H9 (cell line): Measurements from ENCODE around the gene BRD8. TPM values are rescaled to one million over a fixed set of nuclear protein-coding genes. Genes with fewer than 3 reads are reported as not detected.

Experiments used
- DNase-seq: peaks from one replicate; pipeline ENCODE4 v3.0.0-alpha.2; 2017
- H2AFZ ChIP-seq: one replicate; pipeline ENCODE4 v1.6.1; 2013; ENCODE audit warnings: mild to moderate bottlenecking, low read length, control low read depth, moderate library complexity
- H2AK5ac ChIP-seq: 2 replicates; pipeline ENCODE4 v1.6.1; 2013; ENCODE audit warnings: low read length, control low read depth, mixed read lengths; ENCODE audit not compliant: insufficient read length
- H2BK120ac ChIP-seq: one replicate; pipeline ENCODE4 v1.6.1; 2013; ENCODE audit warnings: low read depth, mild to moderate bottlenecking, low read length, control low read depth, inconsistent platforms; ENCODE audit not compliant: poor library complexity, severe bottlenecking
- H2BK12ac ChIP-seq: 2 replicates; pipeline ENCODE4 v1.6.1; 2013; ENCODE audit warnings: low read length, control low read depth, mixed read lengths, low read depth; ENCODE audit not compliant: insufficient read length
- H2BK15ac ChIP-seq: 2 replicates; pipeline ENCODE4 v1.6.1; 2013; ENCODE audit warnings: low read depth, low read length, control low read depth
- H2BK20ac ChIP-seq: one replicate; pipeline ENCODE4 v1.6.1; 2013; ENCODE audit warnings: low read depth, mild to moderate bottlenecking, low read length, control low read depth, inconsistent platforms; ENCODE audit not compliant: poor library complexity, severe bottlenecking
- H2BK5ac ChIP-seq: 2 replicates; pipeline ENCODE4 v1.6.1; 2013; ENCODE audit warnings: low read length, control low read depth, mixed read lengths; ENCODE audit not compliant: insufficient read length
- H3K14ac ChIP-seq: 2 replicates; pipeline ENCODE4 v1.6.1; 2013; ENCODE audit warnings: low read length, control low read depth; ENCODE audit not compliant: insufficient read depth
- H3K18ac ChIP-seq: 2 replicates; pipeline ENCODE4 v1.6.1; 2013; ENCODE audit warnings: low read depth, mild to moderate bottlenecking, mixed read lengths, low read length, control low read depth; ENCODE audit not compliant: insufficient read length
- H3K23ac ChIP-seq: 2 replicates; pipeline ENCODE4 v1.6.1; 2013; ENCODE audit warnings: low read length, control low read depth, mixed read lengths, low read depth; ENCODE audit not compliant: insufficient read length
- H3K23me2 ChIP-seq: 2 replicates; pipeline ENCODE4 v1.6.1; 2013; ENCODE audit warnings: low read depth, mild to moderate bottlenecking, mixed read lengths, low read length, control low read depth; ENCODE audit not compliant: insufficient read length, poor library complexity, severe bottlenecking
- H3K27ac ChIP-seq: 2 replicates; pipeline ENCODE4 v1.5.1; 2013; ENCODE audit warnings: low read length, control low read depth, mixed read lengths, low read depth; ENCODE audit not compliant: insufficient read length
- H3K27me3 ChIP-seq: 2 replicates; pipeline ENCODE4 v1.6.1; 2013; ENCODE audit warnings: low read length, control low read depth, inconsistent platforms; ENCODE audit not compliant: insufficient read depth
- H3K4ac ChIP-seq: 2 replicates; pipeline ENCODE4 v1.6.1; 2013; ENCODE audit warnings: low read depth, mild to moderate bottlenecking, control low read depth, inconsistent platforms, low read length, moderate library complexity
- H3K4me1 ChIP-seq: 2 replicates; pipeline ENCODE4 v1.6.1; 2013; ENCODE audit warnings: low read length, control low read depth, inconsistent platforms; ENCODE audit not compliant: insufficient read depth
- H3K4me2 ChIP-seq: 2 replicates; pipeline ENCODE4 v1.6.1; 2013; ENCODE audit warnings: low read length, control low read depth, mixed read lengths; ENCODE audit not compliant: insufficient read length, insufficient read depth
- H3K56ac ChIP-seq: 2 replicates; pipeline ENCODE4 v1.6.1; 2013; ENCODE audit warnings: low read depth, mild to moderate bottlenecking, mixed read lengths, low read length, control low read depth; ENCODE audit not compliant: insufficient read length
- H3K79me1 ChIP-seq: 2 replicates; pipeline ENCODE4 v1.6.1; 2013; ENCODE audit warnings: low read depth, mild to moderate bottlenecking, moderate library complexity, low read length, control low read depth, inconsistent platforms; ENCODE audit not compliant: insufficient read depth, poor library complexity, severe bottlenecking
- H3K79me2 ChIP-seq: 2 replicates; pipeline ENCODE4 v1.6.1; 2013; ENCODE audit warnings: low read length, control low read depth, inconsistent platforms; ENCODE audit not compliant: insufficient read depth
- H3K9ac ChIP-seq: 2 replicates; pipeline ENCODE4 v1.6.1; 2013; ENCODE audit warnings: low read length, control low read depth, mixed read lengths; ENCODE audit not compliant: insufficient read length; ENCODE audit errors: extremely low read depth
- H3K9me3 ChIP-seq: one replicate; pipeline ENCODE4 v1.6.1; 2013; ENCODE audit warnings: low read depth, low read length, inconsistent platforms; ENCODE audit not compliant: control insufficient read depth
- H3T11ph ChIP-seq: one replicate; pipeline ENCODE4 v1.6.1; 2013; ENCODE audit warnings: mild to moderate bottlenecking, low read length, control low read depth, inconsistent platforms
- H4K20me1 ChIP-seq: one replicate; pipeline ENCODE4 v1.6.1; 2013; ENCODE audit not compliant: control insufficient read depth, insufficient read length, insufficient read depth
- H4K5ac ChIP-seq: 2 replicates; pipeline ENCODE4 v1.6.1; 2013; ENCODE audit warnings: low read depth, mild to moderate bottlenecking, mixed read lengths, low read length, control low read depth; ENCODE audit not compliant: insufficient read length
- H4K8ac ChIP-seq: replicated peaks from 2 replicates; pipeline ENCODE4 v1.6.1; 2013; ENCODE audit warnings: low read length, control low read depth, mixed read lengths, low read depth; ENCODE audit not compliant: insufficient read length
- H4K91ac ChIP-seq: 2 replicates; pipeline ENCODE4 v1.6.1; 2013; ENCODE audit warnings: low read depth, mild to moderate bottlenecking, moderate library complexity, mixed read lengths, low read length, control low read depth; ENCODE audit not compliant: insufficient read length
- H3K27ac Mint-ChIP-seq, 3 experiments: 2 replicates in 2 of 3; 3 replicates in 1 of 3; pipeline ENCODE4 v1.8.0; 2020 to 2021; ENCODE audit warnings: mixed read lengths in 3 of 3, mild to moderate bottlenecking in 1 of 3, moderate library complexity in 1 of 3
- H3K27me3 Mint-ChIP-seq: 2 replicates; pipeline ENCODE4 v1.8.0; 2021; ENCODE audit warnings: low read depth, mild to moderate bottlenecking, moderate library complexity, mixed read lengths
- H3K36me3 Mint-ChIP-seq, 3 experiments: 2 replicates in 2 of 3; 3 replicates in 1 of 3; pipeline ENCODE4 v1.8.0; 2020 to 2021; ENCODE audit warnings: low read depth in 3 of 3, mixed read lengths in 3 of 3; ENCODE audit not compliant: insufficient read depth in 1 of 3
- H3K4me1 Mint-ChIP-seq, 2 experiments: 2 replicates each; pipeline ENCODE4 v1.8.0; 2020; ENCODE audit warnings: mixed read lengths in 2 of 2
- H3K4me3 Mint-ChIP-seq, 2 experiments: 2 replicates in 1 of 2; 3 replicates in 1 of 2; pipeline ENCODE4 v1.8.0; 2020 to 2021; ENCODE audit warnings: mild to moderate bottlenecking in 2 of 2, mixed read lengths in 2 of 2, moderate library complexity in 1 of 2
- H3K9me3 Mint-ChIP-seq, 2 experiments: 2 replicates in 1 of 2; 3 replicates in 1 of 2; pipeline ENCODE4 v1.8.0; 2020; ENCODE audit warnings: mild to moderate bottlenecking in 2 of 2, mixed read lengths in 2 of 2, moderate library complexity in 1 of 2
- WGBS: extraction: QIAGEN DNeasy Blood & Tissue Kit; methylation state at CpG from one replicate; pipeline ENCODE4 v1.1.7; 2013; ENCODE audit warnings: missing lambda C conversion rate, low lambda C conversion rate, mixed read lengths; ENCODE audit not compliant: insufficient read length; ENCODE audit errors: extremely low coverage; 5-methylcytosine and 5-hydroxymethylcytosine counted together
- total RNA-seq: library from RNA; stranded (reverse); gene quantifications from 2 replicates; pipeline ENCODE4 v1.2.1, GENCODE V29; 2021
- TF ChIP-seq, protein P1 (sequence below): fragments of 200-600 bp; sonication (generic); conservative IDR thresholded peaks from 3 replicates; pipeline ENCODE4 v1.8.0; 2021; ENCODE audit warnings: antibody characterized with exemption, mild to moderate bottlenecking

BRD8 gene
- total RNA-seq, 1 experiment from 2014 or later: 67.9 TPM

GRCh38 chr5:138128334-138128733, 50.1 kb downstream of the BRD8 start:
- no peak overlapping the region for H2BK120ac ChIP-seq
- no peak overlapping the region for H2BK12ac ChIP-seq
- H3K56ac ChIP-seq: no peak overlapping the region
- no peak overlapping the region for H2AK5ac ChIP-seq
- no peaks in the 10 kb centered on the region for H3K79me1 ChIP-seq
- no peak overlapping the region for H3K14ac ChIP-seq
- no peak overlapping the region for H3K9ac ChIP-seq
- no peak overlapping the region for H4K91ac ChIP-seq
- DNase-seq: no peak
- Mint-ChIP-seq H3K27me3 (peaks cover 8% of the 10 kb centered on the region; the same call in 1 of the 2 replicates), H3K9me3 (no peaks in the 10 kb centered on the region; a peak in 1 of 5 replicates), H3K27ac (no peak overlapping the region), H3K4me3 (no peak overlapping the region), H3K4me1 (peaks cover 2% of the 10 kb centered on the region in 2 experiments; a peak in 3 of 4 replicates), H3K36me3 (no peaks in the 10 kb centered on the region)
- no peak overlapping the region for H2AFZ ChIP-seq
- H2BK20ac ChIP-seq: no peak overlapping the region
- H3K4me2 ChIP-seq: no peak overlapping the region
- no peaks in the 10 kb centered on the region for H3K27me3 ChIP-seq
- no peak overlapping the region for H3K4ac ChIP-seq
- no peak overlapping the region for H4K8ac ChIP-seq
- no peak overlapping the region for H2BK5ac ChIP-seq
- TF ChIP-seq, protein P1, sequence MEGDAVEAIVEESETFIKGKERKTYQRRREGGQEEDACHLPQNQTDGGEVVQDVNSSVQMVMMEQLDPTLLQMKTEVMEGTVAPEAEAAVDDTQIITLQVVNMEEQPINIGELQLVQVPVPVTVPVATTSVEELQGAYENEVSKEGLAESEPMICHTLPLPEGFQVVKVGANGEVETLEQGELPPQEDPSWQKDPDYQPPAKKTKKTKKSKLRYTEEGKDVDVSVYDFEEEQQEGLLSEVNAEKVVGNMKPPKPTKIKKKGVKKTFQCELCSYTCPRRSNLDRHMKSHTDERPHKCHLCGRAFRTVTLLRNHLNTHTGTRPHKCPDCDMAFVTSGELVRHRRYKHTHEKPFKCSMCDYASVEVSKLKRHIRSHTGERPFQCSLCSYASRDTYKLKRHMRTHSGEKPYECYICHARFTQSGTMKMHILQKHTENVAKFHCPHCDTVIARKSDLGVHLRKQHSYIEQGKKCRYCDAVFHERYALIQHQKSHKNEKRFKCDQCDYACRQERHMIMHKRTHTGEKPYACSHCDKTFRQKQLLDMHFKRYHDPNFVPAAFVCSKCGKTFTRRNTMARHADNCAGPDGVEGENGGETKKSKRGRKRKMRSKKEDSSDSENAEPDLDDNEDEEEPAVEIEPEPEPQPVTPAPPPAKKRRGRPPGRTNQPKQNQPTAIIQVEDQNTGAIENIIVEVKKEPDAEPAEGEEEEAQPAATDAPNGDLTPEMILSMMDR: no peak
- no peak overlapping the region for H4K5ac ChIP-seq
- H3K79me2 ChIP-seq: no peaks in the 10 kb centered on the region
- H3K4me1 ChIP-seq: no peaks in the 10 kb centered on the region
- H3K23ac ChIP-seq: no peak overlapping the region
- H3K23me2 ChIP-seq: no peaks in the 10 kb centered on the region
- no peak overlapping the region for H3T11ph ChIP-seq
- no peaks in the 10 kb centered on the region for H4K20me1 ChIP-seq
- no peak overlapping the region for H2BK15ac ChIP-seq
- H3K27ac ChIP-seq: no peak overlapping the region
- WGBS: no CpG with 5 or more reads among the region's 5 CpGs
- H3K9me3 ChIP-seq: no peaks in the 10 kb centered on the region
- H3K18ac ChIP-seq: no peak overlapping the region
